ENCODE measurements around the gene FOXJ3.

GRCh38 chr1:42163114-42163513, 171.9 kb downstream of the FOXJ3 start:
- TF ChIP-seq EZH2 (IDR thresholded peaks at IDR 0.05; ENCODE audit: insufficient read depth, poor library complexity, severe bottlenecking) (no peak), EZH2phosphoT487 (IDR thresholded peaks at IDR 0.05; ENCODE audit: insufficient read depth, low read depth) (no peak)

Measured in GM23248 (cell line).